Measurements from ENCODE around the gene ACADL. TPM values are rescaled to one million over a fixed set of nuclear protein-coding genes. Genes with fewer than 3 reads are reported as not detected.
"Not testable (repeated sequence)": the region's sequence is repeated elsewhere in the genome, so short reads cannot be mapped to it uniquely, and the experiment has no call there.

The ACADL gene
- total RNA-seq, 4 donors from 2014 or later = 0.44 to 1.6 (median 0.95) TPM

DNA sequence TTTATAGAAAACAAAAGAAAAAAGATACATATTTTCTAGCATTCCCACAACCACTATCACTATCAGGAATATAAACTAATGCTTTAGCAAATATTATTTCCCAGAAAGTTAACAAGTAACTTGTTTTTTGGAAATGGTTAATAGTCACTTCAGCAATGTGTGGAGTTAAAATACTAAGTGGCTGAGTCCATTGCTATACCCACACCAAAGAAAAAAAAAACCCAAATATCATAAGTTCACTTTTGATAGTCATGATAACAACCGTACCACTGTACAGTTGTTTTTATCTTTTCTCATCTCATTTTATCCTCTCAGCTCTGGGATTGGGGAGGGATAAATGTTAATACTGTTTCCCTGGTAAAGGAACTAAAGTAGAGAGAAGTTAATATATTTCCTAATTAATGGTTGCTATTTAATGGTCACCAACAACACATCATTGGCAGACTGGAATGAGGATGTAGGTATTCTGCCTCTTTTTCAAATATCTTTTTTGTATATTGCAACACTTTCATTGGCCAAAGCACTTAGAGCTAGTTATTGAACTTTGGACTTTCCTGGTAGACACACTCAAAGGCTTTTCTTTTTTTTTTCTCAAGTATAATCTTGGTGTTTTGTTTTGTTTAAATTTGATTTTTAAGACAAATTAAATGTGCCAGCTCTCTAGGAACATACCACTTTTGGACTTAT lies 35.7 kb downstream of the ACADL start:
- DNase-seq = no peak
- Histone ChIP-seq H3K9me3 (peaks cover 0 to 20% (median 0%) of the 10 kb centered on the region in 3 donors), H3K4me3 (no peak overlapping the region), H3K27ac (no peak overlapping the region), H3K27me3 (no peaks in the 10 kb centered on the region), H3K4me1 (no peaks in the 10 kb centered on the region), H3K36me3 (no peaks in the 10 kb centered on the region)
- intact Hi-C loops (cut with DNase I) = loop anchor here (10.0 kb wide), 1 partner anchor 125 kb away; no protein-coding TSS in a partner anchor
- 73 to 81% methylated on average over 1 of the region's 1 CpG for WGBS, 2 donors
- TF ChIP-seq, protein P1, sequence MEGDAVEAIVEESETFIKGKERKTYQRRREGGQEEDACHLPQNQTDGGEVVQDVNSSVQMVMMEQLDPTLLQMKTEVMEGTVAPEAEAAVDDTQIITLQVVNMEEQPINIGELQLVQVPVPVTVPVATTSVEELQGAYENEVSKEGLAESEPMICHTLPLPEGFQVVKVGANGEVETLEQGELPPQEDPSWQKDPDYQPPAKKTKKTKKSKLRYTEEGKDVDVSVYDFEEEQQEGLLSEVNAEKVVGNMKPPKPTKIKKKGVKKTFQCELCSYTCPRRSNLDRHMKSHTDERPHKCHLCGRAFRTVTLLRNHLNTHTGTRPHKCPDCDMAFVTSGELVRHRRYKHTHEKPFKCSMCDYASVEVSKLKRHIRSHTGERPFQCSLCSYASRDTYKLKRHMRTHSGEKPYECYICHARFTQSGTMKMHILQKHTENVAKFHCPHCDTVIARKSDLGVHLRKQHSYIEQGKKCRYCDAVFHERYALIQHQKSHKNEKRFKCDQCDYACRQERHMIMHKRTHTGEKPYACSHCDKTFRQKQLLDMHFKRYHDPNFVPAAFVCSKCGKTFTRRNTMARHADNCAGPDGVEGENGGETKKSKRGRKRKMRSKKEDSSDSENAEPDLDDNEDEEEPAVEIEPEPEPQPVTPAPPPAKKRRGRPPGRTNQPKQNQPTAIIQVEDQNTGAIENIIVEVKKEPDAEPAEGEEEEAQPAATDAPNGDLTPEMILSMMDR (IDR thresholded peaks at IDR 0.05) = no peak
- no peak for TF ChIP-seq POLR2A (IDR thresholded peaks at IDR 0.05)

DNA sequence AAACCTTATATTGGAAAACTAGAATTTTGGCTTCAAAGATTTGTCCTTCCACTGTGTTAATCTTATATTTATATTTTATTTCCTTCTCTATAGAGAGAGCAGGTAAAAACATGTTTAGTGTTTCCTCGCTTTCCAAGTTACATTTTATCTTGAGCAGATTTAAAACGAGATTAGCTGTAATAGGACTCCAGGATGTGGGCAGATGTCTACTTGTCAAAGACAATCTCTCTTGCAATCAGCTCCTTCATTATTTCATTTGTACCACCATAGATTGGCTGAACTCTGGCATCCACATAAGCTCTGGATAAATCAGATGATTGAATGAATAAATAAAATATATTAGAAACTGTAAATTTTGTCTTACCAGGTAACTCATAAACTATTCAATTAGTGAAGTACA lies 36.5 kb downstream of the ACADL start:
- no peaks in the 10 kb centered on the region for H3K4me1 ChIP-seq
- H3K4me3 ChIP-seq = no peak overlapping the region
- peaks cover 0 to 28% (median 5%) of the 10 kb centered on the region in 3 donors for H3K9me3 ChIP-seq
- DNase-seq = no peak
- H3K27me3 ChIP-seq = no peaks in the 10 kb centered on the region
- no peak overlapping the region for H3K27ac ChIP-seq
- H3K36me3 ChIP-seq = no peaks in the 10 kb centered on the region
- TF ChIP-seq, protein P1 (IDR thresholded peaks at IDR 0.05) = no peak
- TF ChIP-seq POLR2A (IDR thresholded peaks at IDR 0.05) = no peak
- intact Hi-C loops (cut with DNase I) = no loop called here
- WGBS, 2 donors = 15 to 35% methylated on average over 2 of the region's 2 CpGs

DNA sequence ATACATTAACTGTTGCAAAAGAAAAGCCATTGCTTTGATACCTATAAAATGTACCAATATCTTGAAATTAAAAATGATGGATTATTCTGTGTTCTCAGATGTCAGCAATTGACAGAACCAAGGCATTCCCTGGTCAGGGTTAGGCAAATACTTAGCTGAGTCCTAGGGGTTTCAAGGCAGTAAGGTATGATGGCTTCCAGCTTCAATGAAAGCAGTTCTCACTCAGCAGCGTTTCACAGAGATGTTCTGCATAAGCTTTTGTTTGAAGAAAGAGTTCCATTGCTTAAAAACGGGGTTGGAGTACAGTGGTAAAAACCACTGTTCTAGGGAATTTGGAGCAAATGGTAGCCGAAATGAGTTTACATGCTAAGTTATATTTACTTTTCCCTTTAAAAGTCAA lies 37.1 kb downstream of the ACADL start:
- Histone ChIP-seq H3K4me3 (no peak overlapping the region), H3K27me3 (no peaks in the 10 kb centered on the region), H3K4me1 (no peaks in the 10 kb centered on the region), H3K36me3 (no peaks in the 10 kb centered on the region), H3K27ac (no peak overlapping the region), H3K9me3 (peaks cover 0 to 28% (median 5%) of the 10 kb centered on the region in 3 donors)
- TF ChIP-seq POLR2A (IDR thresholded peaks at IDR 0.05) = no peak
- TF ChIP-seq, protein P1 (IDR thresholded peaks at IDR 0.05) = no peak
- intact Hi-C loops (cut with DNase I) = no loop called here
- DNase-seq = no peak
- WGBS, 2 donors = 29 to 59% methylated on average over 3 of the region's 3 CpGs

DNA sequence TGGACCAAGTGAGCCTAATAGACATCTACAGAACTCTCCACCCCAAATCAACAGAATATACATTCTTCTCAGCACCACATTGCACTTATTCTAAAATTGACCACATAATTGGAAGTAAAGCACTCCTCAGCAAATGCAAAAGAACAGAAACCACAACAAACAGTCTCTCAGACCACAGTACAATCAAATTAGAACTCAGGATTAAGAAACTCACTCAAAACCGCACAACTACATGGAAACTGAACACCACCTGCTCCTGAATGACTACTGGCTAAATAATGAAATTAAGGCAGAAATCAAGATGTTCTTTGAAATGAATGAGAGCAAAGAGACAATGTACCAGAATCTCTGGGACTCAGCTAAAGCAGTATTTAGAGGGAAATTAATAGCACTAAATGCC lies 41.3 kb downstream of the ACADL start:
- H3K4me1 ChIP-seq; H3K27me3 ChIP-seq; H3K4me3 ChIP-seq; intact Hi-C loops (cut with DNase I); H3K36me3 ChIP-seq; H3K27ac ChIP-seq; DNase-seq: not testable (repeated sequence)
- WGBS, 2 donors = 43 to 88% methylated on average over 1 of the region's 1 CpG
- H3K9me3 ChIP-seq = peaks cover 0 to 28% (median 5%) of the 10 kb centered on the region in 3 donors

DNA sequence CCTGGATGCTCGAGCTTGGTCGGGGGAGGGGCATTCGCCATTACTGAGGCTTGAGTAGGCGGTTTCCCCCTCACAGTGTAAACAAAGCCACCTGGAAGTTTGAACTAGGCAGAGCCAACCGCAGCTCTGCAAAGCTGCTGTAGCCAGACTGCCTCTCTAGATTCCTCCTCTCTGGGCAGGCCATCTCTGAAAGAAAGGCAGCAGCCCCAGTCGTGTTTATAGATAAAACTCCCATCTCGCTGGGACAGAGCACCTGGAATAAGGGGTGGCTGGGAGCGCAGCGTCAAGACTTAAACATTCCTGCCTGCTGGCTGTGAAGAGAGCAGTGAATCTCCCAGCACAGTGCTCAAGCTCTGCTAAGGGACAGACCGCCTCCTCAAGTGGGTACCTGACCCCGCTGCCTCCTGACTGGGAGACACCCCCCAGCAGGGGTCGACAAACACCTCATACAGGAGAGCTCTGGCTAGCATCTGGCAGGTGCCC lies 43.6 kb downstream of the ACADL start:
- H3K4me1 ChIP-seq; H3K27me3 ChIP-seq; H3K27ac ChIP-seq; intact Hi-C loops (cut with DNase I); DNase-seq; H3K36me3 ChIP-seq; H3K4me3 ChIP-seq: not testable (repeated sequence)
- H3K9me3 ChIP-seq = peaks cover 0 to 28% (median 5%) of the 10 kb centered on the region in 3 donors
- 64% methylated on average over 4 of the region's 12 CpGs; no CpG with 5 or more reads in 1 of the 2 donors for WGBS, 2 donors

DNA sequence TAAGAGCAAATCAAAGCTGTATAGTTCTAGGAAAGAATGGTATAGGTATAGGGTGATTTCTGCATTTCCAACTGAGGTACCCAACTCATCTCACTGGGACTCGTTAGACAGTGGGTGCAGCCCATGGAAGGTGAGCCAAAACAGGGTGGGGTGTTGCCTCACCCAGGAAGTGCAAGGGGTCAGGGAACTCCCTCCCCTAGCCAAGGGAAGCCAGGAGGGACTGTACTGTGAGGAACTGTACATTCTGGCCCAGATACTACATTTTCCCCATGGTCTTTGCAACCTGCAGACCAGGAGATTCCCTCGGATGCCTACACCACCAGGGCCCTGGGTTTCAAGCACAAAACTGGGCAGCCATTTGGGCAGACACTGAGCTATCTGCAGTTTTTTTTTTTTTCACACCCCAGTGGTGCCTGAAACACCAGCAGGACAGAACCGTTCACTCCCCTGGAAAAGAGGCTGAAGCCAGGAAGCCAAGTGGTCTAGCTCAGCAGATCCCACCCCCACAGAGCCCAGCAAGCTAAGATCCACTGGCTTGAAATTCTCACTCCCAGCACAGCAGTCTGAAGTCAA lies 44.1 kb downstream of the ACADL start:
- H3K27me3 ChIP-seq; H3K27ac ChIP-seq; H3K4me1 ChIP-seq; H3K4me3 ChIP-seq; H3K36me3 ChIP-seq; DNase-seq; intact Hi-C loops (cut with DNase I): not testable (repeated sequence)
- peaks cover 0 to 23% (median 5%) of the 10 kb centered on the region in 3 donors for H3K9me3 ChIP-seq
- 49 to 67% methylated on average over 2 of the region's 3 CpGs for WGBS, 2 donors
